Measurements from ENCODE around the gene OVAAL. TPM values are rescaled to one million over a fixed set of nuclear protein-coding genes. Genes with fewer than 3 reads are reported as not detected.

Gene OVAAL
- total RNA-seq, 2 donors from 2014 or later, result not detected

GRCh38 chr1:180519846-180520245, 38.9 kb upstream of the OVAAL start:
- Histone ChIP-seq H3K9me3 (no peaks in the 10 kb centered on the region), H3K4me1 (no peaks in the 10 kb centered on the region), H3K4me3 (no peak overlapping the region), H3K27me3 (no peaks in the 10 kb centered on the region), H3K9ac (ENCODE audit: low read depth in 2 of 2, low read length in 2 of 2) (no peak overlapping the region), H3K36me3 (no peaks in the 10 kb centered on the region), H3K27ac (no peak overlapping the region)
- TF ChIP-seq CTCF (IDR thresholded peaks at IDR 0.05), result no peak
- DNase-seq, result no peak
- intact Hi-C loops (cut with DNase I), result loop anchor here (5.0 kb wide), 1 partner anchor 342 kb away; no protein-coding TSS in a partner anchor

GRCh38 chr1:180521474-180522212, 37.1 kb upstream of the OVAAL start:
- H3K4me1 ChIP-seq, result no peaks in the 10 kb centered on the region
- intact Hi-C loops (cut with DNase I), result no loop called here
- H3K27ac ChIP-seq, result no peak overlapping the region
- no peak overlapping the region for H3K4me3 ChIP-seq
- no peak for DNase-seq
- H3K27me3 ChIP-seq, result no peaks in the 10 kb centered on the region
- no peaks in the 10 kb centered on the region for H3K9me3 ChIP-seq
- H3K9ac ChIP-seq (ENCODE audit: low read depth in 2 of 2, low read length in 2 of 2), result no peak overlapping the region
- TF ChIP-seq CTCF (IDR thresholded peaks at IDR 0.05), result no peak
- H3K36me3 ChIP-seq, result no peaks in the 10 kb centered on the region

GRCh38 chr1:180522213-180522515, 36.6 kb upstream of the OVAAL start:
- H3K27ac ChIP-seq, result no peak overlapping the region
- TF ChIP-seq CTCF (IDR thresholded peaks at IDR 0.05), result no peak
- no peaks in the 10 kb centered on the region for H3K27me3 ChIP-seq
- H3K9me3 ChIP-seq, result no peaks in the 10 kb centered on the region
- no peak overlapping the region for H3K9ac ChIP-seq (ENCODE audit: low read depth in 2 of 2, low read length in 2 of 2)
- no peaks in the 10 kb centered on the region for H3K4me1 ChIP-seq
- no peaks in the 10 kb centered on the region for H3K36me3 ChIP-seq
- H3K4me3 ChIP-seq, result no peak overlapping the region
- no peak for DNase-seq
- intact Hi-C loops (cut with DNase I), result no loop called here

- DNase-seq, result no peak
- H3K36me3 ChIP-seq, result no peaks in the 10 kb centered on the region
- H3K4me1 ChIP-seq, result no peaks in the 10 kb centered on the region
- intact Hi-C loops (cut with DNase I), result no loop called here
- TF ChIP-seq CTCF (IDR thresholded peaks at IDR 0.05), result no peak
- no peak overlapping the region for H3K4me3 ChIP-seq
- no peaks in the 10 kb centered on the region for H3K9me3 ChIP-seq
- H3K9ac ChIP-seq (ENCODE audit: low read depth in 2 of 2, low read length in 2 of 2), result no peak overlapping the region
- no peaks in the 10 kb centered on the region for H3K27me3 ChIP-seq
- H3K27ac ChIP-seq, result no peak overlapping the region
Measured at GRCh38 chr1:180524160-180524914, 34.4 kb upstream of the OVAAL start.

GRCh38 chr1:180524915-180525714, 33.6 kb upstream of the OVAAL start:
- Histone ChIP-seq H3K9ac (ENCODE audit: low read depth in 2 of 2, low read length in 2 of 2) (no peak overlapping the region), H3K27me3 (no peaks in the 10 kb centered on the region), H3K27ac (no peak overlapping the region), H3K9me3 (no peaks in the 10 kb centered on the region), H3K4me3 (no peak overlapping the region), H3K36me3 (no peaks in the 10 kb centered on the region), H3K4me1 (no peaks in the 10 kb centered on the region)
- no peak for TF ChIP-seq CTCF (IDR thresholded peaks at IDR 0.05)
- DNase-seq, result no peak
- intact Hi-C loops (cut with DNase I), result loop anchor here (5.0 kb wide), 1 partner anchor 557 kb away; no protein-coding TSS in a partner anchor
